HG02970 (cell line): ENCODE measurements around the gene ZCCHC13.
A peak's percentile ranks its signal among the peaks of the same experiment; 100 is the strongest.
"Not testable (repeated sequence)": the region's sequence is repeated elsewhere in the genome, so short reads cannot be mapped to it uniquely, and the experiment has no call there.

Source experiments
- ATAC-seq: cut with Tn5 transposase; IDR thresholded peaks from one replicate; pipeline ENCODE4 v1.9.1; 2021; ENCODE audit warnings: mild to moderate bottlenecking, moderate library complexity, moderate number of reproducible peaks; ENCODE audit not compliant: unreplicated experiment, low FRiP score

ZCCHC13 gene

DNA sequence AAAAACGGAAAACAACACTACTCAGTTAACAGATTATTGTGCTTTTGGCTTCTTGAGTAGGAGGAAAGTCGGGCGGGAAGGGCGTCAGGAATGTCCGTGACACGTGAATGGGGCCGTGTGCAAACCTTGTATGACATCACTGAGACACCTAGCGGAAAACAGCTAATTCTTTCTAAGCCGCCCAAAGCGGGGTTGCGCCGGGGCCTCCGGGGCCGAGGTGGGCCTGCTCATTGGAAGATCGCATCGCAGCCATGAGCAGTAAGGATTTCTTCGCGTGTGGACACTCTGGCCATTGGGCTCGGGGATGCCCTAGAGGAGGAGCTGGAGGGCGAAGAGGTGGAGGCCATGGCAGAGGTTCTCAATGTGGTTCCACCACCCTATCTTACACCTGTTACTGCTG lies at the start of gene ZCCHC13:
Gene ZCCHC13, plus strand, starts transcription at position 165 of the 400 bp plus-strand sequence. Its CDS starts 87 bp downstream, at position 252.
- no peak for ATAC-seq

DNA sequence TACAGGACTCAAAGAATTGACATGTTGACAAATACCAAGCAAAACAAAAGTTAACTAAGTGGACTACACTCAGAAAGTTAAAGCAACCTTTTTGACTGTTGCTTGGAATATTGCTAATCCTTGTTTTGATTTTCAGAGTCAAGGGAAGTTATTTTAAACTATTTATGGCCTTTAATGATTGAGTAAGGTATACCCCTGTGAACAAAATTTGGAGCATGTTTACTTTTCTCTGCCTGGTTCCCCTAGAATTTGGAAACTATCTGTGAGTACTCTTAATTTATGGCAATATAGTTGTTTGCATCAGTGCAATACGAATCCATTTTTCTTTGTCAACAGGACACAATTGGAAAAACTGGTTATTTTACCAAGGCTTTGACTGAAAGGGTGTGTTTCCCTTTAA lies 45.9 kb upstream of the ZCCHC13 start:
- ATAC-seq: not testable (repeated sequence)

DNA sequence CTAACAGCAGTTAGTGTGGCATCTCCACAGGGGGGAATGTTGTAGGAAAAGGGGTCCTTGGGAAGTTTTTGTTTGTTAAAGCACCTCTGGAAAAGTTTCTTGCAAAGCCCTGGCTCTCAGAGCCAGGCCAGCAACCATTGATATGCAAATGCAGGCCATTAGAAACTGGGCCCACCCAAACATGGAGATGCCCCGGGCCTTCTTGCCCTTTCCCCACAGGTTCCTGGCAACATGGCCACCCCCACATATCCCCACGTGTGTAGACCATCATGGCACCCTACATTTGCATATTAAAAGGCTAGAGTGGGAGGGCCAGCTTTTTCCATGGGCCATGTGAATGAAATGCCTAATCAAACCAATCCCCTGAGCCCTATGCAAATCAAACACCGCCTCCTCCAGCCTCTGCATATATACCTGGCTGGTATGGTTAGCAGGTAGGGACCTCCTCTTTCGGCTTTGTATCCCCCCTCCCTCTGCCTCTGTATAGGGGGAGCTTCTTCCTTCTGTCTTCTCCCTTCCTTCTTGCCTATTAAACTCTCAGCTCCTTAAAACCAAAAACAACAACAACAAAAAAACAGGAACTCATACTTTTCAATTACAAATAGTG lies 44.0 kb upstream of the ZCCHC13 start:
- no peak for ATAC-seq

DNA sequence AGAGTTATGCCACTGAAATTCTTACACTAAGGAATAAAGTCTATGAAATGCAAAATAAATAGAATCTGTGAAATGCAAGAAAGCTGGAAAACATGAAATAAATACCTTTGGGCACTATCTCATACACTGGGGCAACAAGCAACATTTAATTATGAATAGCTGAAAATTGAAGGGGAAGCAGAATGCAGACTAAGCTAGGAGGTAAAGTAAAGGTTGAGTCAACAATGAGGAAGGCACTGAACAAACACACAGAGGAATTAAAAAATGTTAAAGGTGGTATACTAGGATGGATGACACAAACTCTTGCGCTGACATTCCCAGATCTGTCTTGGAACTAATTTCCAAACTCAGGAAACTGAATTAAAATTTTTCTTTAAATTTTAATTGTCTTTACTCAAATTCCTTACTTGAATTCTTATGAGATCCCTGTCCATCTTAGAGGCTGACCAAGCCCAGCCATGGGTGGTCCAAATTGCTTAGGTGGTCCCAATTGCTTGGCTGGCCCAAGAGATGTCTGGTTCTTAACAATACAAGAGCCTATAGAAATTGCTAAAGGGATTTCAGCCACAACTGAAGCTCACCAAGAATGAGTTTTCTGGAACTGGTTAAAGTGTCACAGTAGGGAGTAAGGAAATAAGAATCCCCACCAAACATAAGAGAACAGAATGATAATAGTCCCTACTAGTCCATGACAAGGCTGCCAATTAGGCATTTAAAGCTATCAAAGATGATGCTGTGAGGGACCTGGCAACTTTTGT lies 41.3 kb upstream of the ZCCHC13 start:
- ATAC-seq: no peak

DNA sequence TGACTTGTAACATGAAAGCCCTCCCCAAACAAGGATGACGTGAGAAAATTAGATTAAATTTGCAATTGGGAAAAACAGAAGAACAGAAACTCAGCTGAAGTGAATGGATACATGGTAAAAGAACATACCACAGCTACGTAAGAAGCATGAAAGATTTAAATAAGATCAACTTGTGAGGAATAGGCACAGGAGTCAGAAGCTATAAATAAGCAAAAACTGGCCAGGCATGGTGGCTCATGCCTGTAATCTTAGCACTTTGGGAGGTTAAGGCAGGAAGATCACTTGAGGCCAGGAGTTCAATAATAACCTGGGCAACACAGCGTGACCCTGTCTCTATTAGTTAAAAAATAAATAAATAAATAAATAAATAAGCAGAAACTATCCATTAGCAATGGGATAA lies 33.6 kb upstream of the ZCCHC13 start:
- no peak for ATAC-seq

DNA sequence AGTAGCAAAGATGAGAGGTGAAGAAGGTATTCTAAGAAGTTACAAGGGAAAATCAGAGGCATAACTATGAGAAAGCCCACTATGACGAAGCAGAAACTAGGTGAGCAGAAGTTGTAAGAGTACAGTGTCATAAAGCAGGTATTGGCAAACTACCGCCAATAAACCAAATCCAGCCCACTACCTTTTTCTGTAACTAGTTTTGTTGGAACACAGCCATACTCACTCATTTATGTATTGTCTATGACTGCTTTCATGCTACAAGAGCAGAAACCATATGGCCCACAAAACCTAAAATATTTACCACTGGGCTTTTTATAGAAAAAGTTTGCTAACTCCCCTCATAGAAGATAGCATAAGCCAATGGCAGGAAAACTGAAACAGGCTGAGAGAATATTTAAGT lies 31.8 kb upstream of the ZCCHC13 start:
- ATAC-seq: no peak

DNA sequence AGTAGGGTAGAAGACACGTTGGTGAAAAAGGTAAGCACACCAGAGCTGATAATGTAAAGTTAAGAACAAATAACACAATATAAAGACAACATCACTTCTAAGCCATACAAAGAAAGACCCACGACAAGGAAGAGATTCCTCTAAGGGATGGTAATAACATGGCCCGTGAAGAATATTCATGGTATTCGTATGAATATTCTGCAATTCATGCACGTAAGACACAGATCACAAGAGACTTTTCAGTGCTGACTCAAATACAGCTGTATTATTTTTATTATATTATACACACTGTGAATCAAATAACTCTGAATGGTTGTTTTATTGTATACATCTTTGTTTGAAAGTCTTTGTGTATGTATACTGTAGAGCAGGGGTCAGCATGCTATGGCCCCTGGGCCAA lies 29.5 kb upstream of the ZCCHC13 start:
- no peak for ATAC-seq

DNA sequence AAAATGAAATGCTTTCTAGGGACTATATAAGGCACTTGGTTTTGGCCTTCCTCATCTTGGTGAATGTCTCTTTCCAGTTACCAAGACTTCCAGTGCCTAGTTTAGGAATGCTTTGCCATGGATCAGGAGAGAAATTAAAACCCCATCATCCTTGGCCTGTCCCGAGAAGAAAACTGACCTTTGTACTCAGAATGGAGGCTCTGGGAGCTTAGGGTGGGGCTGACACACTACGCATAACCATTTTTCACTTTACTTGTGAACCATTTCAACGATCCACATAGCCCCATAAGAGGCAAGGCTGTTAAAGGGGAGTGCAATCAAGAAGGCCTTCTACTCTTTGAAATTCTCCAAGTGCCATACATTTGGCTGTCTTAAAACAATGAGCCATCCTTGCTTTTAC lies 26.7 kb upstream of the ZCCHC13 start:
- ATAC-seq: no peak

DNA sequence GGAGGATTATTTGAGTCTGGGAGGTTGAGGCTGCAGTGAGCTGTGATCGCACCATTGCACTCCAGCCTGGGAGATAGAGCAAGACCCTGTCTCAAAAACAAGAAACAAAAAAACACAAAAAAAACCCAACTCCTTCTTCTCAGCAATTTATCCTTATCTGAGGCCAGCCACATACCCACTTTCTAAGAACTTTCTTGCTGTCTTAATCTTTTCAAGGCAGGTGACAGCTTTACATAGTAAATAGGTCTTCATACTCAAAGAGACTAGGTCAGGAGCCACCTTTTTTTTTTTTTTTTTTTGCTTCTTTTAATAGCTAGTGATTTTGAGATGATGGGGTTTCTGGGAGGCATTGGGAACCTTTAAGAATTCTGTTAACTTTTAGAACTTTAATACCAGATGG lies 26.1 kb upstream of the ZCCHC13 start:
- ATAC-seq: no peak

DNA sequence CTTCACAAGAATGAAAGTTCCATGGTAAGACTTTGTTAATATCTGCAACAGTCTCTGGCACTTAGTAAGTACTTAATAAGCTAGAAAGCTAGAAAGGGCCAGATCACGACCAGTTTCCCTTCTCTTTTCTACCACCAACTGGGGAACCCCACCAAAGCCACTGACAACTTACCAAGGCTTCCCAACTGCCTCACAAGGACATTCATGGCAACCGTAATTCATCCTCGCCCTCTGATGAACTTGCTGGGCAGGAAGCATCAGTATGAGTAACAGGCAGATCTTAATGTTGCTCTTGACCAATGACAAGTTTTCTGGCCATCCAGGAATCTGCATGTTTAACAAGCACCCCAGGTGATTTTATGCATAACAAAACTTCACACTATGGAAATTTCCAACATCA lies 23.2 kb upstream of the ZCCHC13 start:
- no peak for ATAC-seq

DNA sequence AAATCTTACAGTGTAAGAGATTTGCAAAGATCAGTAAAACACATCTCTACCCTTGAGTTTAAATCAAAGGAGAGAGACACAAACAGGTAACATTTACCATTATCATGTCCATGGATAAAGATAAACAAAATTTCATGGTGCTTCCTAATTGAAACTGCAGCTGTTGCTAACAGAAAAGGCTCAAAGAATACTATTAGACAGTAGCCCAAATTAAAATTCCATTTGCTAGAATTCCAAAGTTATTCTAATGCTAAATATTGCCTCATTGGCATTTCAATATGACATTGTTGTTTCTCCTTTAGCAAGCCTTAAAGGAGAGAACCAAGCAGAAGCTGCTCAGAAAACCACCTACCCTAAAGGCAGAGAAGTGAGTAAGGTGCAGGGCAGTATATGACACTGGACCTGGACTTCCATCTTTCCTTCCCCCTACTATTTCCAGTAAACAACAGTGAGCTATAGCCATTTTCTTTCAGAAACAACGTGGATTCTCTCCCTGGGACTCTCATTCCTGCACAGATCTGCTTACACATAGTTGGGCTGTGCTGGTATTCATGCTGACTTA lies 19.5 kb upstream of the ZCCHC13 start:
- ATAC-seq: no peak

DNA sequence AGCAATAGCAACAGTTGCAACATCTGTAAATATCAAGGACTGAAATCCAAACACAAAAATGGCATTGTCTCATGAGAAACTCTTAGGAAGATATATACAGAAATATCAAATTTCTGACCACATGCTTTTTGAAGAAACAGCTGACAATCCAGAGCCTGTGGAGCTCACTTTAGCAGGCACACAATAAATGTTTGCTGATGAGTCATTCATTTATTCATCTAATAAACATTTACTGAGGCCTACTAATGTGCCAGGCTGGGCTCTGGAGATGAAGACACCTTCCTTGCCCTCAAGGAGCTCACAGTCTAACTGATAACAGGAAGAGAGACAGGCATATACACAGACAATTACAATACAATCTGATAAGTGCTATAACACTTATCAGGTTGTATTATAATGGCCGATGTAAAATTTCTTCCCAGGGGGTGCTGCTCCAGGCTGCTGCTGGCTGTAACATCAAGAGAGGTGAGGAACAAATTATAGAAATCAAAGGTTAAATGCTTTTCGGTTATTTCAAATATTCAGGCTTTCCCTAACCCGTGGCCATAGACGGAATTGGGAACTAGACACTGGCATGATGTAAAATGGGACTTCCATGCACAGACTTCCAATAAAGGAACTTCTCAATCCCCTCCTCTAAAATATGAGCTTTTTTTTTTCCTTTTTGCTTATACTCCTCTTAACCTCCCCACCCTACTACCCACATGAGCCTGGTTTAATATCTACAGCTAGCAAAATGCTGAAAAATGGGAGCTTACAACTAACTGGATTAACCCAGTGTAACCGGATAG lies 16.8 kb upstream of the ZCCHC13 start:
- ATAC-seq: no peak

DNA sequence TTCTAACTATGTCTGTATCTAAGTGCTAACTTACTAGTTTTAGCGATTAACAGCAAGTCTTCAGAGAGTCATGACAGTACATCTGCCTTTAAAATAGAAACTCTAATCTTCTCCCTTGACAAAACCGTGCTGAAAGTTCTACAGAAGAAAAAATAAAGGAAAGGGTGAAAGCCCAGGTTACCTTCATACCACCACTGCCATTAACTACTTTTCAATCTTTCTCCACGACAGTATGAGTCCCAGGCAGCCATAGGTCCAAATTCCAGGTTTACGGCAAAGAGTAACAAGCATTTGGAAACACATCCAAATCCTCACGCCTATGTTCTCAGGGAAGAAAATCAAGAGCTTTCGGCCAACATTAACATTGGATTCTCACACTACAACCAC lies 12.4 kb upstream of the ZCCHC13 start:
- ATAC-seq: no peak

DNA sequence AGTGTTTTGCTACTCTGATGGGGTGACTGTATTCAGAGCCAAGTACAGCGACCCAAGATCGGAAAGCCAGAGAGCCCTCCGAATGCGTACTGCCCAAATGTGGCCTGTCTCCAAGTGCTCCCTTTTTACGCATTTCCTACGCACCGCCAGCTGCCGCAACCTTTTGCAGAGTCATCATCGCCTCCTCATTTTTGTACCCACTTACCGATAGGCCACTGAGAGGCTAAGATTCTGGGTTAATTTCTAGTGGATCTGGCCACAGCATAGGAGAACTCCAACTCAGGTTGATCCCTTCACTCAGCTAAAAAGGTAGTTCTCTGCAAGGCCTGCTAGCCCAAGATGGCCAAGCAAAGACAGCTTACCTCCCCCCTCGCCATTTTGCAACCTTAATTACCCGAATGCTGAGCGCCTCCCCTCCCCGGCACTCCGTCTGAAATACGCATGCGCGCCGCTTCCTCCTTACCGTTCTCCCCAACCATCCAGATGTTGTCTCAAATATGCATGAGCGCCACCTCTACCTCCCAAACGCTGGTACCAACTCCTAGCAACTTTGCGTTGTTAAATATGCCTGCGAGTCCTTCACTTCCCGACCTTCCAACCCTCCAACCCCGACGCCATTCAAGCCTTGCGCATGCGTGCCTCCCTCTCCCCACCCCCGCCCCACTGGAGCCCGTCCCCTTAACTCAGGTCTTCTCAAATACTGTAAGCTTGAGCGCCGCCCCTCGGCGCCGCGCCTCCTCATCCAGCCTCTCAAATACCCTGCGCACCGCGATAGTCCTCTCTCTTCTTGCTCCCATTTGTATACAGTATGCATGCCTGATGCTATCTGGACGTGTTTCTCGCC lies 11.8 kb upstream of the ZCCHC13 start:
- peak; percentile 84 for ATAC-seq

DNA sequence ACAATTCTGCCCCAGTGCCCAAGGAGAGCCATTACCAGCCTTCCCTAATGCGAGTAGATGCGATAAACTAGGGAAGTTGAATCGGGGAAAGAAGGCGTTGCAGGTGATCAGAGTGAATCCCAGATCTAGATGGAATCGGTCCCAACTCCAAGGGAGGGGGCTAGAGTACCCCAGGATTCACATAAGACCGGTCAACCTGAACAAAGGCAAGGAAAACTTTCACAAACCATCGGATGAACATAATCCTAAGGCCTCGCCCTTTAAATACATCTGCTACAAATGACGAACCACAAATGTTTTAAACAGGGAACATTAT lies 11.2 kb upstream of the ZCCHC13 start:
- no peak for ATAC-seq

DNA sequence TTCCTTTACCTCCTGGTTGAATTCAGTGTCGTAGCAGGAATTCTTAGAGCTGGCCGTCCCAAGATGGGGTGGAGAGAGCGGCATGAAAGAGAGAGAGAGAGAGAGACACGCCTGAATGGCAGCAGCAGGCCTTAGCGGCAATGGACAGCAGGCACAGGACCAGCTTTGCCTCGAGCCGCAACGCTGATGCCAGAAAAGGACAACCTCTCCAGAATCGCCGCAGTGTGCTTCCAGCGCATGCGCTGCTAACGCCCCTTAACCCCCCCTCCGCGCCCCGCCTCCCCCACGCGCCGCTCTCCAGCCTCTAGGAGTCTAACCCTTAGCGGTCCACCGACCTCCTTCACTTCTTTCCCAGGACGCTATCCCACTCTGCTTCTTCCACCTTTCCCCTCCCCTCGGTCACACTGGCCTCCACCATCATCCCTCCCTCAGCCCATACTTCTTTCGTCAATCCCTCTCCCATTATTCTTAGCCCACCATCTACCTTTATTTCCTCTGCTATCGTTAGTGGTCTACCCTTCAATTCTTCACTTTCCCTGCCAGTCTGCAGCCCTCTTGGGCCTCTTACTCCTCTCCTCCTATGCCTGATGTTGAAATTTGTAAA lies 10.5 kb upstream of the ZCCHC13 start:
- ATAC-seq: no peak

DNA sequence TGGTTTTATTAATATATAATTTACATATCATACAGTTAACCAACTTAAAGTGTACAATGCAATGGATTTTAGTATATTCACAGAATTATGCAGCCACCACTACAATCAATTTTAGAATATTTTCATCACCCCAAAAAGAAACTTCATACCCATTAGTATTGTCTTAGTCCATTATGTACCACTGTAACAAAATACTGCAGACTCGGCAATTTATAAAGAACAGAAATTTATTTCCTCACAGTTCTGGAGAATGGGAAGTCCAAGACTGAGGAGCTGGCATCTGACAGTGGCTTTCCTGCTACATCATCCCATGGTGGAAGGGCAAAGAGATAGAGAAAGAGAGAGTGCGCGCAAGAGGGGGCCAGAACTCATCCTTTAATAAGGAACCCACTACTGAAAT lies 8.9 kb upstream of the ZCCHC13 start:
- ATAC-seq: no peak

DNA sequence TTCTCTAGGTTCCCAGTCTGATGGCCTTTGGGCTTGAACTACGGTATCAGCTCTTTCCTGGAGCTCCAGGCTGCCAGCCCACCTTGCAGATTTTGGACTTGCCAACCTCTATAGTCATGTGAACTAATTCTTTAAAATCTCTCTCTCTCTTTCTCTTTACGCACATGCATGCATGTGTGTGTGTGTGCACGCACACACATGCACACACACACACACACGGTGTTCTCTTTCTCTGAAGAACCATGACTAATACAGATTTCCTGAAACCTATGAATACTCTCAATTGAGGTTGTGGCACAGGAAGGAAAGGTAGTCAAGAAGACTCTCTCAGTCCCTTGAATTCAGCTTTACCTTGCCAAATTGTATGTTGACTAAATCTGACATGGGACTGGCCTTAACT lies 6.2 kb upstream of the ZCCHC13 start:
- ATAC-seq: no peak

DNA sequence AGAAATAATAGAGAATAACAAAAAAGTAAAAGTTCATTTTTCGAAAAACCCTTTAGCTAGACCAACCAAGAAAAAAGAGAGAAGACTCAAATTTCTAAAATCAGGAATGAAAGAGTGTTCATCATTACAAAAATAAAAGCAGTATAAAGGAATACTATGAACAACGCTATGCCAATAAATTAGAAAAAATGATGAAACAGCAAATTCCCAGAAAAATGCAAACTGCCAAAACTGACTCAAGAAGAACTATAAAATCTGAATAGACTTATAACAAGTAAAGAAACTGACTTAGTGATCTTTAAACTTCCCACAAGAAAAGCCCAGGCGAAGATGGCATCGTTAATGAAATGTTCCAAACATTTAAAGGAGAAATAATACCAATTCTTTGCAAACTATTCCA lies 3.1 kb upstream of the ZCCHC13 start:
- ATAC-seq: no peak

DNA sequence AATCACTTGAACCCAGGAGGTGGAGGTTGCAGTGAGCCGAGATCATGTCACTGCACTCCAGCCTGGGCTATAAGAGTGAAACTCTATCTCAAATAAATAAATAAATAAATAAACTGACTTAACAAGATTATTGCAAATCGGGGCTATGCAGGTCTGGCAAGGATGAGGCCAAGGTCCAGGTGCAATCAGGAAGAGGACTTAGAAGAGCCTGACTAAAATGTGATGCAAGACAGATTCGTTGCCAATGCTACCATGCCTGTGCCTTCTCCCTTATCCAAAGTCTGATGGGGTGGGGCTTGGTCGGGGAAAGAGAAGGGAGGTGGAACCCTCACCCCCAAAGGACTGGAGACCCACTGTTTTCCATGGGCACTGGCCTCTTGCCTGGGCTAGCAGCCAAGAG lies 14.7 kb downstream of the ZCCHC13 start:
- ATAC-seq: no peak
